Endothelial cell of umbilical vein (primary cell): Measurements from ENCODE around the gene RNF5. TPM values are rescaled to one million over a fixed set of nuclear protein-coding genes. Genes with fewer than 3 reads are reported as not detected.

Experiments
- BruUV-seq: library from RNA; stranded (reverse); fragments of 400-500 nt; replicated peaks from 2 replicates; lab custom pipeline; 2021; lab: Mats Ljungman, UMichigan
- CTCF ChIA-PET: fragments of 300-600, 350-600 bp; sonication (Branson Sonifier 250); formaldehyde crosslinking; loops from one replicate; lab custom pipeline; 2021; ENCODE audit warnings: antibody characterized with exemption, inconsistent platforms; lab: Charles Lee
- POLR2A ChIA-PET: fragments of 300-600, 350-600 bp; sonication (Branson Sonifier 250); formaldehyde crosslinking; loops from one replicate; lab custom pipeline; 2021; ENCODE audit warnings: antibody characterized with exemption, inconsistent platforms; lab: Charles Lee
- DNase-seq: peaks from one replicate; pipeline ENCODE4 v3.0.0-alpha.2; 2011; ENCODE audit warnings: low read depth, low spot score
- FAIRE-seq: peaks from 2 replicates; lab custom pipeline; 2011; peaks lifted over from hg19 to GRCh38; lab: Jason Lieb, UNC
- H2AFZ ChIP-seq: 2 replicates; pipeline ENCODE4 v1.6.0; 2012; ENCODE audit warnings: low read depth, low read length, control low read depth, inconsistent platforms
- H3K27ac ChIP-seq: 2 replicates; pipeline ENCODE4 v1.5.1; 2011; ENCODE audit warnings: low read depth, mild to moderate bottlenecking, control low read depth, low read length, moderate library complexity; ENCODE audit not compliant: insufficient read depth
- H3K27me3 ChIP-seq, 2 experiments: 2 replicates each; pipeline versions ENCODE4 v1.6.0 to v1.6.1; 2011; ENCODE audit warnings: low read length in 2 of 2, mixed read lengths in 1 of 2; ENCODE audit not compliant: control insufficient read depth in 2 of 2, insufficient read depth in 2 of 2
- H3K36me3 ChIP-seq, 2 experiments: 2 replicates in 1 of 2; 3 replicates in 1 of 2; pipeline ENCODE4 v1.5.1; 2011; ENCODE audit warnings: low read length in 2 of 2, mild to moderate bottlenecking in 1 of 2, moderate library complexity in 1 of 2; ENCODE audit not compliant: control insufficient read depth in 2 of 2, insufficient read depth in 2 of 2; ENCODE audit errors: extremely low read depth in 1 of 2
- H3K4me1 ChIP-seq: 3 replicates; pipeline ENCODE4 v1.5.1; 2011; ENCODE audit warnings: mild to moderate bottlenecking, low read length; ENCODE audit not compliant: control insufficient read depth, insufficient read depth; ENCODE audit errors: extremely low read depth
- H3K4me2 ChIP-seq: 2 replicates; pipeline ENCODE4 v1.6.1; 2011; ENCODE audit warnings: low read length, control low read depth, mixed read lengths; ENCODE audit not compliant: insufficient read depth
- H3K4me3 ChIP-seq, 3 experiments: fragments of 200-600 bp in 1 of 3; sonication (generic), shearing (Covaris generic) in 1 of 3; replicated peaks in 1 of 3; 2 replicates each; pipeline ENCODE4 v1.5.1; 2011 to 2016; ENCODE audit warnings: control low read depth in 3 of 3, low read length in 3 of 3, mild to moderate bottlenecking in 2 of 3, inconsistent platforms in 1 of 3, low read depth in 1 of 3, moderate library complexity in 1 of 3; ENCODE audit not compliant: insufficient read depth in 1 of 3
- H3K79me2 ChIP-seq: 2 replicates; pipeline ENCODE4 v1.6.0; 2012; ENCODE audit warnings: low read length, inconsistent platforms; ENCODE audit not compliant: control insufficient read depth, insufficient read depth
- H3K9ac ChIP-seq: replicated peaks from 2 replicates; pipeline ENCODE3; 2011; ENCODE audit warnings: low read length, control low read depth; ENCODE audit not compliant: insufficient read depth; ENCODE audit errors: extremely low read depth
- H3K9me1 ChIP-seq: replicated peaks from 3 replicates; pipeline ENCODE4 v1.6.0; 2011; ENCODE audit warnings: mild to moderate bottlenecking, low read length; ENCODE audit not compliant: control insufficient read depth, insufficient read depth; ENCODE audit errors: extremely low read depth
- H3K9me3 ChIP-seq: replicated peaks from 2 replicates; pipeline ENCODE4 v1.5.1; 2012; ENCODE audit warnings: low read length, inconsistent platforms; ENCODE audit not compliant: control insufficient read depth, insufficient read depth
- H4K20me1 ChIP-seq: replicated peaks from 2 replicates; pipeline ENCODE3; 2011; ENCODE audit warnings: mild to moderate bottlenecking, low read length; ENCODE audit not compliant: control insufficient read depth, insufficient read depth; ENCODE audit errors: extremely low read depth
- EZH2 ChIP-seq: IDR thresholded peaks from 2 replicates; pipeline ENCODE4 v1.6.1; 2012; ENCODE audit warnings: borderline replicate concordance, low read depth, mild to moderate bottlenecking, moderate library complexity, low read length, inconsistent platforms; ENCODE audit not compliant: severe bottlenecking
- FOS ChIP-seq: IDR thresholded peaks from 2 replicates; pipeline ENCODE4 v1.6.1; 2011; ENCODE audit warnings: mild to moderate bottlenecking, low read length, moderate library complexity, borderline replicate concordance; ENCODE audit not compliant: insufficient read depth
- GATA2 ChIP-seq: IDR thresholded peaks from 2 replicates; pipeline ENCODE4 v1.7.0; 2011; ENCODE audit warnings: low read depth, mild to moderate bottlenecking, moderate library complexity, mixed read lengths, low read length; ENCODE audit not compliant: insufficient read length, insufficient read depth
- JUN ChIP-seq: IDR thresholded peaks from 2 replicates; pipeline ENCODE4 v1.6.1; 2011; ENCODE audit warnings: borderline replicate concordance, low read depth; ENCODE audit not compliant: insufficient read length, insufficient read depth
- MAX ChIP-seq: IDR thresholded peaks from 2 replicates; pipeline ENCODE4 v1.6.1; 2011; ENCODE audit not compliant: insufficient read depth, insufficient read length
- MYC ChIP-seq: IDR thresholded peaks from one replicate; pipeline ENCODE4 v1.6.1; 2011; ENCODE audit warnings: mild to moderate bottlenecking, low read depth, low read length
- POLR2A ChIP-seq: IDR thresholded peaks from 2 replicates; pipeline ENCODE4 v1.6.1; 2012; ENCODE audit warnings: low read depth, mild to moderate bottlenecking, control low read depth, low read length
- POLR2AphosphoS5 ChIP-seq: IDR thresholded peaks from 2 replicates; pipeline ENCODE4 v1.6.1; 2012; ENCODE audit warnings: low read depth, mild to moderate bottlenecking, control low read depth, low read length, moderate library complexity; ENCODE audit not compliant: insufficient read depth
- dilution Hi-C: fragments of 300-500 bp; cut with MboI; formaldehyde crosslinking; loops from one replicate; pipeline ENCODE4 v1.15.0; 2019; ENCODE audit warnings: low sequenced_read_pairs; ENCODE audit not compliant: extremely low pct_ligation_motif_present
- intact Hi-C: fragments of 100-400 bp; cut with micrococcal nuclease; formaldehyde crosslinking; loops from one replicate; pipeline ENCODE4 v1.10.0; 2022
- polyA plus RNA-seq, 4 experiments: library from polyadenylated mRNA; depleted of rRNA in 3 of 4; stranded (reverse) in 3 of 4; unstranded in 1 of 4; fragments of >200 nt; gene quantifications; 2 replicates each; pipeline versions ENCODE4 v1.2.1 to v1.2.3, GENCODE V29; 2011 to 2012; ENCODE audit warnings: missing spikeins in 1 of 4
- total RNA-seq: library from RNA; stranded (reverse); gene quantifications from 2 replicates; pipeline ENCODE4 v1.2.3, GENCODE V29; 2021
- TF ChIP-seq, protein P1 (sequence below), 2 donors: IDR thresholded peaks; 1 replicate in 1 of 2; 2 replicates in 1 of 2; pipeline ENCODE4 v1.5.1; 2011; ENCODE audit warnings: low read length in 2 of 2, mild to moderate bottlenecking in 2 of 2, moderate library complexity in 2 of 2, control low read depth in 1 of 2, inconsistent platforms in 1 of 2, low read depth in 1 of 2; ENCODE audit not compliant: insufficient read depth in 1 of 2; ENCODE audit errors: extremely low read depth in 1 of 2

The RNF5 gene
- total and polyA plus RNA-seq, 2 donors (not counting 3 experiments of a cell fraction or from before 2014, with no cell fraction given) = 49.2 to 100 TPM

GRCh38 chr6:32167154-32167760 is 10.9 kb upstream of the RNF5 start:
- DNase-seq (no peak), FAIRE-seq (no peak)
- H2AFZ ChIP-seq = no peak overlapping the region
- no peak overlapping the region for H3K4me3 ChIP-seq
- no peaks in the 10 kb centered on the region for H4K20me1 ChIP-seq
- no peaks in the 10 kb centered on the region for H3K79me2 ChIP-seq
- no peaks in the 10 kb centered on the region for H3K27me3 ChIP-seq
- no peak overlapping the region for H3K9ac ChIP-seq
- dilution Hi-C loops = no loop called here
- no peak overlapping the region for H3K4me2 ChIP-seq
- intact Hi-C loops = no loop called here
- no peaks in the 10 kb centered on the region for H3K9me1 ChIP-seq
- H3K4me1 ChIP-seq = no peaks in the 10 kb centered on the region
- no peak for TF ChIP-seq POLR2A
- no peak for TF ChIP-seq EZH2
- TF ChIP-seq, protein P1, sequence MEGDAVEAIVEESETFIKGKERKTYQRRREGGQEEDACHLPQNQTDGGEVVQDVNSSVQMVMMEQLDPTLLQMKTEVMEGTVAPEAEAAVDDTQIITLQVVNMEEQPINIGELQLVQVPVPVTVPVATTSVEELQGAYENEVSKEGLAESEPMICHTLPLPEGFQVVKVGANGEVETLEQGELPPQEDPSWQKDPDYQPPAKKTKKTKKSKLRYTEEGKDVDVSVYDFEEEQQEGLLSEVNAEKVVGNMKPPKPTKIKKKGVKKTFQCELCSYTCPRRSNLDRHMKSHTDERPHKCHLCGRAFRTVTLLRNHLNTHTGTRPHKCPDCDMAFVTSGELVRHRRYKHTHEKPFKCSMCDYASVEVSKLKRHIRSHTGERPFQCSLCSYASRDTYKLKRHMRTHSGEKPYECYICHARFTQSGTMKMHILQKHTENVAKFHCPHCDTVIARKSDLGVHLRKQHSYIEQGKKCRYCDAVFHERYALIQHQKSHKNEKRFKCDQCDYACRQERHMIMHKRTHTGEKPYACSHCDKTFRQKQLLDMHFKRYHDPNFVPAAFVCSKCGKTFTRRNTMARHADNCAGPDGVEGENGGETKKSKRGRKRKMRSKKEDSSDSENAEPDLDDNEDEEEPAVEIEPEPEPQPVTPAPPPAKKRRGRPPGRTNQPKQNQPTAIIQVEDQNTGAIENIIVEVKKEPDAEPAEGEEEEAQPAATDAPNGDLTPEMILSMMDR (IDR thresholded peaks at IDR 0.05; ENCODE audit: extremely low read depth in 1 of 2, insufficient read depth in 1 of 2, low read depth in 1 of 2, low read length in 2 of 2) = no peak
- no peak for TF ChIP-seq GATA2
- TF ChIP-seq MAX = no peak
- TF ChIP-seq FOS = no peak
- no peak for TF ChIP-seq MYC
- TF ChIP-seq POLR2AphosphoS5 = no peak
- TF ChIP-seq JUN = no peak
- H3K36me3 ChIP-seq = peaks cover 7 to 21% of the 10 kb centered on the region in 2 experiments
- BruUV-seq = no TSS peak
- H3K9me3 ChIP-seq = no peaks in the 10 kb centered on the region
- no peak overlapping the region for H3K27ac ChIP-seq
- ChIA-PET POLR2A (no interaction called here), CTCF (no interaction called here)
